Common myeloid progenitor, CD34-positive (primary cell): Measurements from ENCODE around the gene CLNS1A.
"Not testable (repeated sequence)": the region's sequence is repeated elsewhere in the genome, so short reads cannot be mapped to it uniquely, and the experiment has no call there.

Experiments
- CTCF ChIA-PET: fragments of 350-600 bp; sonication (Branson Sonifier 250); formaldehyde crosslinking; loops from one replicate; lab custom pipeline; 2021; ENCODE audit warnings: antibody characterized with exemption; lab: Charles Lee
- POLR2A ChIA-PET: fragments of 350-600 bp; sonication (Branson Sonifier 250); formaldehyde crosslinking; loops from one replicate; lab custom pipeline; 2021; ENCODE audit warnings: antibody characterized with exemption; lab: Charles Lee
- DNase-seq, 3 donors: peaks; one replicate each; pipeline versions ENCODE4 v3.0.0 to v3.0.0-alpha.2; 2013
- H3K27ac ChIP-seq, 2 experiments: 1 replicate in 1 of 2; 2 replicates in 1 of 2; pipeline ENCODE4 v1.7.0; 2013; ENCODE audit warnings: inconsistent platforms in 2 of 2, low read length in 2 of 2, mild to moderate bottlenecking in 2 of 2, low read depth in 1 of 2, moderate library complexity in 1 of 2; ENCODE audit not compliant: severe bottlenecking in 2 of 2, insufficient read depth in 1 of 2, poor library complexity in 1 of 2
- H3K27me3 ChIP-seq, 5 experiments: replicated peaks in 2 of 5; 1 replicate in 3 of 5; 2 replicates in 2 of 5; pipeline versions ENCODE4 v1.6.1 to v1.7.0; 2013; ENCODE audit warnings: low read length in 4 of 5, mild to moderate bottlenecking in 2 of 5, moderate library complexity in 2 of 5, inconsistent platforms in 1 of 5; ENCODE audit not compliant: insufficient read depth in 5 of 5, control insufficient read depth in 4 of 5
- H3K36me3 ChIP-seq, 4 experiments: 1 replicate in 2 of 4; 2 replicates in 2 of 4; pipeline versions ENCODE4 v1.6.1 to v1.7.0; 2013; ENCODE audit warnings: low read length in 3 of 4, control low read depth in 1 of 4, mild to moderate bottlenecking in 1 of 4; ENCODE audit not compliant: control insufficient read depth in 4 of 4, insufficient read depth in 4 of 4
- H3K4me1 ChIP-seq, 4 experiments: 1 replicate in 3 of 4; 2 replicates in 1 of 4; pipeline versions ENCODE4 v1.6.1 to v1.7.1; 2013; ENCODE audit warnings: low read length in 3 of 4, mild to moderate bottlenecking in 3 of 4, control low read depth in 1 of 4, inconsistent platforms in 1 of 4, moderate library complexity in 1 of 4; ENCODE audit not compliant: control insufficient read depth in 4 of 4, insufficient read depth in 4 of 4; ENCODE audit errors: control extremely low read depth in 1 of 4
- H3K4me3 ChIP-seq, 7 experiments: 1 replicate in 4 of 7; 2 replicates in 3 of 7; pipeline versions ENCODE4 v1.5.1 to v1.7.0; 2013; ENCODE audit warnings: mild to moderate bottlenecking in 7 of 7, low read length in 6 of 7, moderate library complexity in 6 of 7, inconsistent platforms in 2 of 7, low read depth in 2 of 7, control low read depth in 1 of 7; ENCODE audit not compliant: insufficient read depth in 4 of 7, control insufficient read depth in 1 of 7; ENCODE audit errors: extremely low read depth in 1 of 7
- H3K9me3 ChIP-seq, 5 experiments: 1 replicate in 4 of 5; 2 replicates in 1 of 5; pipeline versions ENCODE4 v1.6.1 to v1.7.1; 2013; ENCODE audit warnings: low read length in 4 of 5, mild to moderate bottlenecking in 2 of 5, inconsistent platforms in 1 of 5, low read depth in 1 of 5, moderate library complexity in 1 of 5; ENCODE audit not compliant: control insufficient read depth in 4 of 5, insufficient read depth in 2 of 5; ENCODE audit errors: control extremely low read depth in 1 of 5
- WGBS: methylation state at CpG from one replicate; pipeline ENCODE4 v1.1.5; 2013; ENCODE audit not compliant: insufficient coverage; 5-methylcytosine and 5-hydroxymethylcytosine counted together

Gene CLNS1A

DNA sequence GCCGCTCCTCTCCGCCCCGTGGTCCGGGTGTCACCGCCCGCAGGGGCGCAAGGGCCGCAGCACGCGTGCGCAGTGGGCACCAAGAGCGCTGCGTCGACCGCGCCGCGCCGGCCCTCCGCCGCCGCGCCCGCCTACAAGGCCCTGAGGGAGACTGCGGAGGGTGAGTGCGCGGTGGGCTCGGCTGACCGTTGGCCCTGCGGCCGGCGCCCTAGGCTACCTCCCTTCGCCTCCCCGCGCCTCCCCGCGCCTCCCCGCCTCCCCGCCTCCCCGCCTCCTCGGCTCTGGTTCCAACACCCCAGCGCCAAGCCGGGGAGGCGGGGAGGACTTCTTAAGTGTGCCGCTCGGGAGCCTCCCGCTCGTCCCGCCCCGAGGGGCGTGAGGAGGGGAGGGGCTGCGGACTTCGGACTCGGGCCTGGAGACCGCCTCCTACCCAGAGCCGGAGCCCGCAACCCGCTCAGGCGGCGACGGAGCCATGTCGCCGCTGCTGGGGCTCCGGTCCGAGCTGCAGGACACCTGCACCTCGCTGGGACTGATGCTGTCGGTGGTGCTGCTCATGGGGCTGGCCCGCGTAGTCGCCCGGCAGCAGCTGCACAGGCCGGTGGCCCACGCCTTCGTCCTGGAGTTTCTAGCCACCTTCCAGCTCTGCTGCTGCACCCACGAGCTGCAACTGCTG lies 47.9 kb downstream of the CLNS1A start, which contains the start of gene AQP11:
AQP11 (plus strand) TSS at position 433 of the 673 bp plus-strand sequence; CDS start at position 473, 40 bp downstream.
- Histone ChIP-seq H3K9me3 (no peaks in the 10 kb centered on the region), H3K27ac (no peak within 1 kb of the TSS), H3K4me3 (peak within 1 kb of the TSS; percentile 44 to 87 (median 71)), H3K4me1 (peaks cover 0 to 18% (median 15%) of the 10 kb centered on the region in 4 experiments), H3K36me3 (no peaks in the 10 kb centered on the region), H3K27me3 (no peaks in the 10 kb centered on the region)
- ChIA-PET CTCF (no interaction called here), POLR2A (no interaction called here)
- 0% methylated on average over 63 of the region's 75 CpGs for WGBS
- peak; percentile 64 to 77 (median 75) for DNase-seq

DNA sequence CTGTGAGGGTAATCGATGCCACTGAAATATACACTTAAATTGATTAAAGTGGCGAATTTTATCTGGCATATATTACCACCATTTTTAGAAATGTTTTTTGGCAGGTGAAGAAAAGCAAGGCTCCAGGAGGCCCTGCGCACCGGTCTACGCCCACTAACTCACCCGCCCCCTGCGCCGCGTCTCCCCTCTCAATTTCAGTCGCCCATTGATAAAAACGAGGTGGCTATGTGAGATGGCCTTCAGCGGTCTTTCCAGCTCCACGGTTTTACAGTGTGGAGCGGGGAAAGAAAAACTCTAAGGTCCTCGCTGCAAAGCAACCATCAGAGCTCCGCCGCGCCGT lies 48.4 kb downstream of the CLNS1A start:
- WGBS: 0% methylated on average over 11 of the region's 19 CpGs
- Histone ChIP-seq H3K36me3 (no peaks in the 10 kb centered on the region), H3K9me3 (no peaks in the 10 kb centered on the region), H3K27me3 (no peaks in the 10 kb centered on the region), H3K4me1 (peaks cover 0 to 18% (median 15%) of the 10 kb centered on the region in 4 experiments), H3K4me3 (peak overlapping the region; percentile 44 to 87 (median 71)), H3K27ac (no peak overlapping the region)
- ChIA-PET POLR2A (no interaction called here), CTCF (no interaction called here)
- no peak for DNase-seq

DNA sequence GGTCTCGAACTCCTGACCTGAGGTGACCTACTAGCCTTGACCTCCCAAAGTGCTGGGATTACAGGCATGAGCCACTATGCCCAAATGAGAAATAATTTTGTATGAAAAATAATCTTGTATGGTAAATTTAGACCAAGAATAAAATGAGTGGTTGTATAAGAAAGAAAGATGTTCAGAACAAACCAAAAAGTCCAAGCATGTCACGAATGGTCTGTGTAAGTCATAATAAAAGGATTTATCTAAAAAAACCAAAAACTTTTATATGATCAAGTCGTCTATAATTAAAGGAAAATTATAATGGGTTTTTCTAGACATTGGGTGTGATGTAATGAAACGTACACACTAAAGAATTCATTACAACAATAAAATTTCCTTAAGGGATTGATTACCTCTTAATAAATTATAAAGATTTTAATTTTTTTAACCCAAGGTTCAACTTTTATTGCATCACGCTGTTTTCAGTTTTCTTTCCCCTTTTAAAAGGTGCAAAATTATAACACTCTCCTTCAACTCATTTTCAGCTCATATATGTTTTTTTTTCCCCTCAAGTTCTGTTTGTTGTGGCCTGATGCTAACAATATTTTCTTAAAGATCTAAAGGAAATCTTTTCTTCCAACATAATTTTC lies 56.8 kb downstream of the CLNS1A start:
- WGBS: 83% methylated on average over 2 of the region's 5 CpGs
- H3K36me3 ChIP-seq: no peaks in the 10 kb centered on the region
- DNase-seq: peak in 2 of 3 donors; percentile 59 to 65
- H3K4me1 ChIP-seq: no peaks in the 10 kb centered on the region
- H3K27me3 ChIP-seq: no peaks in the 10 kb centered on the region
- CTCF ChIA-PET: no interaction called here
- POLR2A ChIA-PET: no interaction called here
- H3K9me3 ChIP-seq: peaks cover 0 to 17% (median 7%) of the 10 kb centered on the region in 5 experiments
- H3K4me3 ChIP-seq: no peak overlapping the region
- H3K27ac ChIP-seq: no peak overlapping the region

DNA sequence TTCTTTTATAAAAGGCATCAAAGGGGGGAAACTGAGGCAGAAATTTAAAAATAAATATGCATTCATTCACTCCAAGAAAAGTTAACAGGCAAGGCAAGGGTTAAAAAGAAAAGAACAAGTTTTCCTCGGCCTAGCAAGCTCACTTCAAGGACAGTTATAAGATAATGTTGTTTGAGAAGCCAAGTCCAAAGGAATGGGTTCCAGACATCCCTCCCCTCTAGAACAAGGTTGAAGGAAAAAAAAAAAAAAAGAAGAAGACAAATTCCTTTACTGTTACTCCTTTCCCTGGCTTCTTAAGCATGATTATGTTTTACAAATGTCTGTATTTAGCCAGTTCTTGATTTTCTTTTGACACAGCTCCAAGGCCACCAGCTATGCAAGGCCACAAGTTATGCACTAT lies 62.2 kb downstream of the CLNS1A start:
- H3K36me3 ChIP-seq, H3K27ac ChIP-seq, H3K4me1 ChIP-seq, H3K9me3 ChIP-seq, H3K27me3 ChIP-seq, H3K4me3 ChIP-seq, POLR2A ChIA-PET, DNase-seq: not testable (repeated sequence)
- no CpG with 5 or more reads among the region's 1 CpG for WGBS
- CTCF ChIA-PET: interaction anchor here (1.0 to 1.2 kb wide), 2 partner anchors 9 to 27 kb away, joined by 3 to 4 read pairs; no protein-coding TSS in a partner anchor

DNA sequence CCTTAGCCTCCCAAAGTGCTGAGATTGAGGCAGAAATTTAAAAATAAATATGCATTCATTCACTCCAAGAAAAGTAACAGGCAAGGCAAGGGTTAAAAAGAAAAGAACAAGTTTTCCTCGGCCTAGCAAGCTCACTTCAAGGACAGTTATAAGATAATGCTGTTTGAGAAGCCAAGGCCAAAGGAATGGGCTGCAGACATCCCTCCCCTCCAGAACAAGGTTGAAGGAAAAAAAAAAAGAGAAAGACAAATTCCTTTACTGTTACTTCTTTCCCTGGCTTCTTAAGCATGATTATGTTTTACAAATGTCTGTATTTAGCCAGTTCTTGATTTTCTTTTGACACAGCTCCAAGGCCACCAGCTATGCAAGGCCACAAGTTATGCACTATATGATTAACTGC lies 66.7 kb downstream of the CLNS1A start:
- DNase-seq, POLR2A ChIA-PET, H3K9me3 ChIP-seq, H3K27ac ChIP-seq, H3K4me1 ChIP-seq, H3K27me3 ChIP-seq, H3K36me3 ChIP-seq, H3K4me3 ChIP-seq: not testable (repeated sequence)
- WGBS: no CpG with 5 or more reads among the region's 1 CpG
- CTCF ChIA-PET: interaction anchor here (0.9 kb wide), 1 partner anchor 22 kb away, joined by 3 read pairs; no protein-coding TSS in a partner anchor

DNA sequence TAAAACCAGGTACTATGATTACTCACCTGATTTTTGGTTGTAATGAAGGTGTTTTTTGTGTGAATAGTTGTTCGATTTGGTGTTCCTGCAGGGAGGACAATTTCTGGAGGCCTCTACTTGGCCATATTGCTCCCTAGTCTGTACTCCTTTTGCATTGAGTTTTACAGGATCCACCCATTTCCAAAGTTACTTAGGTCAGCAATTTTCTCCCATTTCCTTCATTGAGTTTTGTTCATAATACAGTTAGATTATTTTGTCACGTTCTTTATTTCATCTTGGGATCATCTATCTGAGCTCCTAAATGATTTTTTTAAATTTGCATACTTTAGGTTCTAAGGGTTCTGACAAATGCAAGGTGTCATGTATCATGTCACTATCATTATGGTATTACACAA lies 67.9 kb downstream of the CLNS1A start:
- WGBS: no CpG with 5 or more reads among the region's 2 CpGs
- no peak for DNase-seq
- POLR2A ChIA-PET: no interaction called here

More for the DNA sequence above, 67.9 kb downstream of the CLNS1A start:
- H3K4me3 ChIP-seq: no peak overlapping the region
- no peak overlapping the region for H3K27ac ChIP-seq
- H3K36me3 ChIP-seq: no peaks in the 10 kb centered on the region
- no peaks in the 10 kb centered on the region for H3K9me3 ChIP-seq
- no peaks in the 10 kb centered on the region for H3K27me3 ChIP-seq
- CTCF ChIA-PET: interaction anchor here (1.5 kb wide), 1 partner anchor 21 kb away, joined by 4 read pairs; no protein-coding TSS in a partner anchor
- peaks cover 0 to 2% (median 0%) of the 10 kb centered on the region in 4 experiments for H3K4me1 ChIP-seq
